MM.1S (cell line): ENCODE data around the gene KCNQ5.

ENCODE experiments used
- CTCF ChIP-seq: fragments of 300-600 bp; sonication (generic); IDR thresholded peaks from 2 replicates; pipeline ENCODE4 v1.5.1; 2016; ENCODE audit warnings: antibody characterized with exemption, low read length, mixed read lengths
- EZH2 ChIP-seq: fragments of 300-600 bp; sonication (generic); optimal IDR thresholded peaks from 2 replicates; pipeline ENCODE3; 2017; ENCODE audit warnings: low read depth, mild to moderate bottlenecking, antibody characterized with exemption, low read length, mixed read lengths
- EZH2phosphoT487 ChIP-seq: fragments of 300-600 bp; sonication (generic); IDR thresholded peaks from 2 replicates; pipeline ENCODE4 v1.6.1; 2018; ENCODE audit warnings: antibody characterized with exemption, low read length

GRCh38 chr6:72661411-72661810 is 39.5 kb downstream of the KCNQ5 start:
- no peak for TF ChIP-seq EZH2
- no peak for TF ChIP-seq CTCF
- TF ChIP-seq EZH2phosphoT487: no peak
